H1 (cell line): Measurements from ENCODE around the gene WDR54. TPM values are rescaled to one million over a fixed set of nuclear protein-coding genes. Genes with fewer than 3 reads are reported as not detected.
A peak's percentile ranks its signal among the peaks of the same experiment; 100 is the strongest.

Experiments used
- CTCF ChIA-PET: fragments of 300-600 bp; sonication (Branson Sonifier 250); formaldehyde crosslinking; loops from one replicate; lab custom pipeline; 2021; ENCODE audit not compliant: partially characterized antibody; lab: Charles Lee
- POLR2A ChIA-PET: fragments of 300-600 bp; sonication (Branson Sonifier 250); formaldehyde crosslinking; loops from one replicate; lab custom pipeline; 2021; ENCODE audit warnings: inconsistent platforms; ENCODE audit not compliant: partially characterized antibody; lab: Charles Lee
- DNase-seq, 2 experiments: peaks; one replicate each; pipeline versions ENCODE4 v3.0.0 to v3.0.0-alpha.2; 2010 to 2022; ENCODE audit warnings: low spot score in 2 of 2, low read depth in 1 of 2, mixed read lengths in 1 of 2
- FAIRE-seq: peaks from 2 replicates; lab custom pipeline; 2011; peaks lifted over from hg19 to GRCh38; lab: Jason Lieb, UNC
- H2AFZ ChIP-seq: 2 replicates; pipeline ENCODE4 v1.8.1; 2012; ENCODE audit warnings: low read length, inconsistent platforms
- H2AK5ac ChIP-seq: 2 replicates; pipeline ENCODE4 v1.6.1; 2013; ENCODE audit warnings: low read depth, low read length
- H2BK120ac ChIP-seq: replicated peaks from 2 replicates; pipeline ENCODE3; 2013; ENCODE audit warnings: low read depth, low read length, inconsistent platforms
- H2BK12ac ChIP-seq: 2 replicates; pipeline ENCODE4 v1.6.1; 2013; ENCODE audit warnings: low read depth, low read length
- H2BK15ac ChIP-seq: 2 replicates; pipeline ENCODE4 v1.6.1; 2013; ENCODE audit warnings: low read length
- H2BK20ac ChIP-seq: 2 replicates; pipeline ENCODE4 v1.6.1; 2013; ENCODE audit warnings: low read length
- H2BK5ac ChIP-seq: 2 replicates; pipeline ENCODE4 v1.6.1; 2013; ENCODE audit warnings: low read depth, low read length
- H3K14ac ChIP-seq: 2 replicates; pipeline ENCODE4 v1.6.1; 2013; ENCODE audit warnings: inconsistent platforms; ENCODE audit not compliant: insufficient read length
- H3K18ac ChIP-seq: 2 replicates; pipeline ENCODE4 v1.6.1; 2013; ENCODE audit warnings: low read length; ENCODE audit errors: extremely low read depth
- H3K23ac ChIP-seq: 2 replicates; pipeline ENCODE4 v1.6.1; 2013; ENCODE audit warnings: inconsistent platforms; ENCODE audit not compliant: insufficient read length
- H3K23me2 ChIP-seq: 2 replicates; pipeline ENCODE4 v1.6.1; 2013; ENCODE audit warnings: low read depth, low read length
- H3K27ac ChIP-seq: 2 replicates; pipeline ENCODE4 v1.6.1; 2011; ENCODE audit warnings: low read depth, low read length, inconsistent platforms
- H3K27me3 ChIP-seq, 4 experiments: replicated peaks in 1 of 4; 1 replicate in 1 of 4; 2 replicates in 3 of 4; pipeline versions ENCODE4 v1.6.1 to v1.8.1; 2011 to 2013; ENCODE audit warnings: low read length in 3 of 4, mild to moderate bottlenecking in 3 of 4, inconsistent platforms in 2 of 4, mixed read lengths in 2 of 4, moderate library complexity in 1 of 4; ENCODE audit not compliant: control insufficient read depth in 3 of 4, insufficient read depth in 3 of 4; ENCODE audit errors: extremely low read depth in 1 of 4
- H3K36me3 ChIP-seq, 4 experiments: 2 replicates each; pipeline versions ENCODE4 v1.6.1 to v1.8.1; 2011 to 2013; ENCODE audit warnings: mild to moderate bottlenecking in 4 of 4, low read length in 3 of 4, moderate library complexity in 2 of 4, control low read depth in 1 of 4, inconsistent platforms in 1 of 4; ENCODE audit not compliant: insufficient read depth in 4 of 4, control insufficient read depth in 2 of 4
- H3K4ac ChIP-seq: replicated peaks from 2 replicates; pipeline ENCODE3; 2013; ENCODE audit warnings: low read length, low read depth, mixed read lengths, inconsistent platforms; ENCODE audit not compliant: insufficient read length
- H3K4me1 ChIP-seq, 4 experiments: replicated peaks in 1 of 4; 1 replicate in 1 of 4; 2 replicates in 3 of 4; pipeline versions ENCODE4 v1.6.1 to v1.8.1; 2011 to 2013; ENCODE audit warnings: low read length in 3 of 4, inconsistent platforms in 2 of 4, mixed read lengths in 1 of 4; ENCODE audit not compliant: insufficient read depth in 4 of 4, control insufficient read depth in 3 of 4
- H3K4me2 ChIP-seq, 2 experiments: 2 replicates each; pipeline versions ENCODE4 v1.6.1 to v1.8.1; 2011 to 2013; ENCODE audit warnings: low read depth in 2 of 2, low read length in 2 of 2, control low read depth in 1 of 2, inconsistent platforms in 1 of 2, mild to moderate bottlenecking in 1 of 2; ENCODE audit not compliant: insufficient read depth in 1 of 2
- H3K4me3 ChIP-seq, 4 experiments: fragments of 200-600, 300-600 bp in 1 of 4; sonication (generic), shearing (Covaris generic), sonication (Bioruptor Twin) in 1 of 4; 2 replicates each; pipeline versions ENCODE4 v1.5.1 to v1.8.1; 2011 to 2016; ENCODE audit warnings: low read length in 4 of 4, low read depth in 3 of 4, control low read depth in 2 of 4, inconsistent platforms in 2 of 4, mild to moderate bottlenecking in 2 of 4, mixed read lengths in 1 of 4, moderate library complexity in 1 of 4; ENCODE audit not compliant: insufficient read depth in 2 of 4; ENCODE audit errors: extremely low read depth in 1 of 4
- H3K56ac ChIP-seq: replicated peaks from 2 replicates; pipeline ENCODE3; 2013; ENCODE audit warnings: low read depth, mild to moderate bottlenecking, mixed read lengths, low read length, inconsistent platforms; ENCODE audit not compliant: insufficient read length
- H3K79me1 ChIP-seq: 2 replicates; pipeline ENCODE4 v1.6.1; 2013; ENCODE audit warnings: low read depth, low read length, control low read depth
- H3K79me2 ChIP-seq, 2 experiments: 2 replicates each; pipeline versions ENCODE4 v1.6.1 to v1.8.1; 2012 to 2013; ENCODE audit warnings: low read length in 2 of 2, mild to moderate bottlenecking in 2 of 2, inconsistent platforms in 1 of 2; ENCODE audit not compliant: insufficient read depth in 2 of 2, control insufficient read depth in 1 of 2
- H3K9ac ChIP-seq, 4 experiments: replicated peaks in 1 of 4; 1 replicate in 1 of 4; 2 replicates in 3 of 4; pipeline versions ENCODE4 v1.6.1 to v1.8.1; 2011 to 2013; ENCODE audit warnings: low read depth in 3 of 4, low read length in 3 of 4, control low read depth in 2 of 4, mild to moderate bottlenecking in 2 of 4, moderate library complexity in 2 of 4, inconsistent platforms in 1 of 4; ENCODE audit errors: extremely low read depth in 1 of 4
- H3K9me3 ChIP-seq, 2 experiments: 2 replicates each; pipeline versions ENCODE4 v1.6.1 to v1.8.1; 2012 to 2013; ENCODE audit warnings: mild to moderate bottlenecking in 2 of 2, moderate library complexity in 2 of 2, control low read depth in 1 of 2, inconsistent platforms in 1 of 2, low read depth in 1 of 2, low read length in 1 of 2, mixed read lengths in 1 of 2; ENCODE audit not compliant: insufficient read depth in 2 of 2
- H4K20me1 ChIP-seq, 2 experiments: replicated peaks in 1 of 2; 2 replicates each; pipeline versions ENCODE3 to v1.8.1; 2011 to 2013; ENCODE audit warnings: inconsistent platforms in 2 of 2, low read length in 2 of 2, mild to moderate bottlenecking in 1 of 2; ENCODE audit not compliant: insufficient read depth in 2 of 2, control insufficient read depth in 1 of 2
- H4K5ac ChIP-seq: 2 replicates; pipeline ENCODE4 v1.6.1; 2013; ENCODE audit warnings: low read length, low read depth, mixed read lengths, inconsistent platforms; ENCODE audit not compliant: insufficient read length
- H4K8ac ChIP-seq: 2 replicates; pipeline ENCODE4 v1.8.0; 2013; ENCODE audit warnings: mild to moderate bottlenecking, moderate library complexity, low read length, inconsistent platforms; ENCODE audit not compliant: insufficient read depth; ENCODE audit errors: extremely low read depth
- H4K91ac ChIP-seq: replicated peaks from 2 replicates; pipeline ENCODE3; 2013; ENCODE audit warnings: low read length, mixed read lengths, inconsistent platforms; ENCODE audit not compliant: insufficient read length
- ASH2L ChIP-seq: fragments of 200-600, 300-600 bp; sonication (generic); IDR thresholded peaks from one replicate; pipeline ENCODE4 v1.7.1; 2017; ENCODE audit warnings: low read length
- BACH1 ChIP-seq: IDR thresholded peaks from 2 replicates; pipeline ENCODE4 v1.6.1; 2012; ENCODE audit warnings: low read length, improper control_type of control experiment
- BCL11A ChIP-seq, 2 experiments: IDR thresholded peaks; one replicate each; pipeline ENCODE4 v1.6.1; 2011; ENCODE audit warnings: low read depth in 2 of 2, low read length in 2 of 2, mild to moderate bottlenecking in 2 of 2
- CEBPB ChIP-seq: IDR thresholded peaks from 2 replicates; pipeline ENCODE4 v1.6.1; 2012; ENCODE audit warnings: low read depth, low read length
- CTCF ChIP-seq, 3 experiments: IDR thresholded peaks; 1 replicate in 2 of 3; 2 replicates in 1 of 3; pipeline versions ENCODE4 v1.5.1 to v1.6.1; 2011; ENCODE audit warnings: low read length in 3 of 3, mild to moderate bottlenecking in 3 of 3, inconsistent platforms in 2 of 3, low read depth in 1 of 3, moderate library complexity in 1 of 3; ENCODE audit not compliant: insufficient read depth in 1 of 3; ENCODE audit errors: control extremely low read depth in 1 of 3
- MAFK ChIP-seq: IDR thresholded peaks from 2 replicates; pipeline ENCODE4 v1.6.1; 2012; ENCODE audit warnings: low read depth, mild to moderate bottlenecking, improper control_type of control experiment, low read length
- POLR2AphosphoS5 ChIP-seq: IDR thresholded peaks from 2 replicates; pipeline ENCODE4 v1.6.1; 2011; ENCODE audit warnings: low read depth, low read length
- RBBP5 ChIP-seq: IDR thresholded peaks from 2 replicates; pipeline ENCODE4 v1.7.1; 2012; ENCODE audit warnings: low read depth, mild to moderate bottlenecking, inconsistent platforms, low read length, moderate library complexity, borderline replicate concordance
- SIX5 ChIP-seq: IDR thresholded peaks from 2 replicates; pipeline ENCODE4 v1.6.1; 2011; ENCODE audit warnings: mild to moderate bottlenecking, low read depth, low read length
- TAF1 ChIP-seq: IDR thresholded peaks from 2 replicates; pipeline ENCODE4 v1.6.1; 2011; ENCODE audit warnings: mild to moderate bottlenecking, low read depth, low read length
- TBP ChIP-seq: IDR thresholded peaks from 2 replicates; pipeline ENCODE4 v1.6.1; 2011; ENCODE audit warnings: low read depth, low read length, improper control_type of control experiment
- WGBS, 2 experiments: shearing (Covaris generic) in 1 of 2; methylation state at CpG; one replicate each; pipeline versions ENCODE4 v1.1.6 to v1.1.7; 2013 to 2015; ENCODE audit warnings: low lambda C conversion rate in 2 of 2, mixed read lengths in 2 of 2, inconsistent platforms in 1 of 2, low coverage in 1 of 2, missing lambda C conversion rate in 1 of 2; ENCODE audit not compliant: insufficient replicate concordance in 2 of 2, insufficient coverage in 1 of 2, insufficient read length in 1 of 2; ENCODE audit errors: extremely low coverage in 1 of 2, missing lambda C conversion rate in 1 of 2; 5-methylcytosine and 5-hydroxymethylcytosine counted together
- polyA plus RNA-seq, 7 experiments: library from polyadenylated mRNA; depleted of rRNA in 3 of 7; stranded (reverse) in 5 of 7; unstranded in 2 of 7; fragments of >200 nt in 5 of 7; fragments of 200-250 nt in 2 of 7; gene quantifications; 1 replicate in 5 of 7; 2 replicates in 1 of 7; 4 replicates in 1 of 7; pipeline versions ENCODE4 v1.2.1 to v1.2.3, GENCODE V29; 2011 to 2013; ENCODE audit warnings: missing spikeins in 2 of 7, mixed read lengths in 2 of 7
- total RNA-seq: library from RNA; stranded (reverse); fragmentation: NEBNext Ultra II Directional; extraction: Animal tissue kit (Norgen Biotek cat#: 25700); gene quantifications from 2 replicates; pipeline ENCODE4 v1.2.1, GENCODE V29; 2021
- TF ChIP-seq, protein P1 (sequence below): IDR thresholded peaks from 2 replicates; pipeline ENCODE4 v1.6.1; 2012; ENCODE audit warnings: inconsistent platforms

WDR54 gene
- total and polyA plus RNA-seq, 2 of the 8 experiments (the other 6 are each of a cell fraction or from before 2014, with no cell fraction given) = 41.6 to 125 TPM

GRCh38 chr2:74439373-74439772 lies 17.8 kb downstream of the WDR54 start:
- Histone ChIP-seq H2BK5ac (no peak overlapping the region), H3K4ac (no peak overlapping the region), H2BK20ac (no peak overlapping the region), H3K9ac (peak overlapping the region in 2 of 4 experiments; percentile 77; a peak in 2 of 7 replicates), H3K23me2 (peaks cover 6% of the 10 kb centered on the region; the same call in 1 of the 2 replicates), H2BK120ac (no peak overlapping the region), H3K79me1 (peaks cover 22% of the 10 kb centered on the region), H2BK15ac (no peak overlapping the region), H3K4me1 (peaks cover 4 to 24% (median 17%) of the 10 kb centered on the region in 4 experiments; a peak in 6 of 7 replicates), H2AFZ (no peak overlapping the region), H3K27me3 (no peaks in the 10 kb centered on the region; a peak in 1 of 7 replicates), H3K4me3 (peak overlapping the region; percentile 69 to 90 (median 80); a peak in 5 of 8 replicates), H3K27ac (no peak overlapping the region), H3K36me3 (peaks cover 0 to 5% (median 1%) of the 10 kb centered on the region in 4 experiments; a peak in 1 of 8 replicates), H4K91ac (no peak overlapping the region), H3K14ac (no peak overlapping the region), H2AK5ac (no peak overlapping the region), H3K9me3 (no peaks in the 10 kb centered on the region), H3K79me2 (peaks cover 4 to 44% of the 10 kb centered on the region in 2 experiments; a peak in 2 of 4 replicates), H3K56ac (no peak overlapping the region), H3K4me2 (peak overlapping the region; percentile 68 to 92), H3K23ac (no peak overlapping the region), H3K18ac (no peak overlapping the region), H2BK12ac (peak overlapping the region; percentile 62; the same call in 1 of the 2 replicates), H4K5ac (no peak overlapping the region), H4K20me1 (peaks cover 6 to 14% of the 10 kb centered on the region in 2 experiments), H4K8ac (no peak overlapping the region)
- FAIRE-seq = no peak
- ChIA-PET POLR2A (interaction anchor here (0.7 to 3.9 kb wide), 11 partner anchors 8 to 74 kb away, joined by 3 to 66 read pairs (median 15); partner anchors contain the start of genes C2orf81, CCDC142, INO80B and TTC31), CTCF (interaction anchor here (0.8 to 3.1 kb wide), 11 partner anchors 8 to 136 kb away, joined by 3 to 16 read pairs (median 3); partner anchors contain the start of gene WBP1)
- DNase-seq = no peak
- 79% methylated on average over 2 of the region's 3 CpGs; no CpG with 5 or more reads in 1 of the 2 experiments for WGBS, 2 experiments
- TF ChIP-seq ASH2L (no peak), TBP (no peak), POLR2AphosphoS5 (no peak), MAFK (no peak), BCL11A (IDR thresholded peaks at IDR 0.05; ENCODE audit: low read depth in 2 of 2, low read length in 2 of 2) (no peak), CTCF (IDR thresholded peaks at IDR 0.05; ENCODE audit: control extremely low read depth in 1 of 3, insufficient read depth in 1 of 3, low read depth in 1 of 3, low read length in 3 of 3) (no peak), BACH1 (no peak), SIX5 (no peak), RBBP5 (no peak), TAF1 (no peak), CEBPB (no peak)
- TF ChIP-seq, protein P1, sequence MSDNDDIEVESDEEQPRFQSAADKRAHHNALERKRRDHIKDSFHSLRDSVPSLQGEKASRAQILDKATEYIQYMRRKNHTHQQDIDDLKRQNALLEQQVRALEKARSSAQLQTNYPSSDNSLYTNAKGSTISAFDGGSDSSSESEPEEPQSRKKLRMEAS = no peak
